ENCODE measurements around the gene CPOX.

DNA sequence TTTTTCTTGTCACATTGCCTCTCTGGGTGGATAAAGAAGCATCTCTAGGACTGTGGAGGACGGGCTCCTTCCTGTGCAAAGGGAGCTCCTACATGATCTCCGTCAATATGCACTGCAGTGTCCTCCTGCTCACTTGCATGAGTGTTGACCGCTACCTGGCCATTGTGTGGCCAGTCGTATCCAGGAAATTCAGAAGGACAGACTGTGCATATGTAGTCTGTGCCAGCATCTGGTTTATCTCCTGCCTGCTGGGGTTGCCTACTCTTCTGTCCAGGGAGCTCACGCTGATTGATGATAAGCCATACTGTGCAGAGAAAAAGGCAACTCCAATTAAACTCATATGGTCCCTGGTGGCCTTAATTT, 61.2 kb downstream of the CPOX start:
- TF ChIP-seq, protein P1, sequence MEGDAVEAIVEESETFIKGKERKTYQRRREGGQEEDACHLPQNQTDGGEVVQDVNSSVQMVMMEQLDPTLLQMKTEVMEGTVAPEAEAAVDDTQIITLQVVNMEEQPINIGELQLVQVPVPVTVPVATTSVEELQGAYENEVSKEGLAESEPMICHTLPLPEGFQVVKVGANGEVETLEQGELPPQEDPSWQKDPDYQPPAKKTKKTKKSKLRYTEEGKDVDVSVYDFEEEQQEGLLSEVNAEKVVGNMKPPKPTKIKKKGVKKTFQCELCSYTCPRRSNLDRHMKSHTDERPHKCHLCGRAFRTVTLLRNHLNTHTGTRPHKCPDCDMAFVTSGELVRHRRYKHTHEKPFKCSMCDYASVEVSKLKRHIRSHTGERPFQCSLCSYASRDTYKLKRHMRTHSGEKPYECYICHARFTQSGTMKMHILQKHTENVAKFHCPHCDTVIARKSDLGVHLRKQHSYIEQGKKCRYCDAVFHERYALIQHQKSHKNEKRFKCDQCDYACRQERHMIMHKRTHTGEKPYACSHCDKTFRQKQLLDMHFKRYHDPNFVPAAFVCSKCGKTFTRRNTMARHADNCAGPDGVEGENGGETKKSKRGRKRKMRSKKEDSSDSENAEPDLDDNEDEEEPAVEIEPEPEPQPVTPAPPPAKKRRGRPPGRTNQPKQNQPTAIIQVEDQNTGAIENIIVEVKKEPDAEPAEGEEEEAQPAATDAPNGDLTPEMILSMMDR (IDR thresholded peaks at IDR 0.05), result no peak
- no peak for TF ChIP-seq EP300 (IDR thresholded peaks at IDR 0.05)
- TF ChIP-seq POLR2A (IDR thresholded peaks at IDR 0.05), result no peak

Measured in tibial nerve (tissue), 4 donors.